Measurements from ENCODE around the gene PRSS23.

The PRSS23 gene

DNA sequence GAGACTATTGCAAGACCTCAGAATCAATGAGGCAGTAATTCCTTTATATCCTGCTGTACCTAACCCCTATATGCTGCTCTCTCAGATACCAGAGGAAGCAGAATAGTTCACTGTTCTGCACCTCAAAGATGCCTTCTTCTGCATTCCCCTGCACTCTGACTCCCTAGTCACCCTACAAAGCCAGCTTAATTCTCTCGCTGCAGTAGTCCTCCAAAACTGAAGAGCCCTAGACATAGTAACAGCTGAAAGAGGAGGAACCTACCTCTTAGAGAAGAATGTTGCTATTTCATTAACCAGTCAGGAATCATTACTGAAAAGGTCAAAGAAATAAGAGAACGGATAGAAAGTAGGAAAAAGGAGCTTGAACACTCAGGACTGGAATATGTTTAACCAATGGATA lies 49.3 kb downstream of the PRSS23 start:
- TF ChIP-seq, protein P1, sequence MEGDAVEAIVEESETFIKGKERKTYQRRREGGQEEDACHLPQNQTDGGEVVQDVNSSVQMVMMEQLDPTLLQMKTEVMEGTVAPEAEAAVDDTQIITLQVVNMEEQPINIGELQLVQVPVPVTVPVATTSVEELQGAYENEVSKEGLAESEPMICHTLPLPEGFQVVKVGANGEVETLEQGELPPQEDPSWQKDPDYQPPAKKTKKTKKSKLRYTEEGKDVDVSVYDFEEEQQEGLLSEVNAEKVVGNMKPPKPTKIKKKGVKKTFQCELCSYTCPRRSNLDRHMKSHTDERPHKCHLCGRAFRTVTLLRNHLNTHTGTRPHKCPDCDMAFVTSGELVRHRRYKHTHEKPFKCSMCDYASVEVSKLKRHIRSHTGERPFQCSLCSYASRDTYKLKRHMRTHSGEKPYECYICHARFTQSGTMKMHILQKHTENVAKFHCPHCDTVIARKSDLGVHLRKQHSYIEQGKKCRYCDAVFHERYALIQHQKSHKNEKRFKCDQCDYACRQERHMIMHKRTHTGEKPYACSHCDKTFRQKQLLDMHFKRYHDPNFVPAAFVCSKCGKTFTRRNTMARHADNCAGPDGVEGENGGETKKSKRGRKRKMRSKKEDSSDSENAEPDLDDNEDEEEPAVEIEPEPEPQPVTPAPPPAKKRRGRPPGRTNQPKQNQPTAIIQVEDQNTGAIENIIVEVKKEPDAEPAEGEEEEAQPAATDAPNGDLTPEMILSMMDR (IDR thresholded peaks at IDR 0.05; ENCODE audit: low read depth, low read length): no peak
- H3K4me3 ChIP-seq (ENCODE audit: low read depth, low read length): no peak overlapping the region

Data from WI38 (cell line).